NCI-H526 (cell line): Measurements from ENCODE around the gene LRRC3.

Experiments used
- DNase-seq, 2 experiments: peaks; one replicate each; lab custom pipeline; 2025; lab: John Stamatoyannopoulos, UW

LRRC3 gene

DNA sequence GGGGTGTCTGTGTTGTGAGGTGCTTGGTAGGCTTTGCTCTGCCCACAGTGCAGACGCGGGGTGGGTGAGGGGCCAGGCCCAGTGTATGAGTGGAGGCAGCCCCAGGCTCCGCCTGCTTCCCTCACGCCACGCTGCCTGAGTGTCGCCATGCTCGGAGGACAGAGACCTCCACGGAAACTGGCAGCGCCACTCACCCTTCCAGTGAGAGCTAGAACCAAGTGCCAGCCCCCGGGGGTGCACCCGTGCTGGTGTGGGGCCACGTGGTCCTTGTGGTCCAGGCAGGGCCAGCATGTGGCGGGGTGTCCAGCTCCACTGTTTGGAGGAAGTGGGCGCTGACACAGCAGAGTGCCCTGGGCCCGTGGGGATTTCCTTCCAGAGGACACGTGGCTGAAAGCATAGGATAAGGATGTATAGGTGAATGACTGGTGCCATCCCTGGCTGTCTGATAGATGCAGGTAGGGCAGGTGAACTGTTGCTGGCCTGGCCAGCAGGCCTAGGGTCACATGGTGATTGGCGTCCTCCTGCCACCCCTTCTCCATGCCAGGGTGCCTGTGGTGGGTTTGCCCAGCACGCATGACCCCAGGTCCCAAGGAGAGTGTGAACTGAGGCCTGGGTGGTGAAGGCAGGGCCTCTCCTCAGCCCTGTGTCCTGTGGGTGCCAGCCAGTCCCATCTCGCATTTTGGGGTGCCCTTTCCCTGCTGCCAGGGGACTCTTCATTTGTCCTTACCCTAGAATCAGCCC, 3.8 kb downstream of the LRRC3 start:
- DNase-seq = no peak

DNA sequence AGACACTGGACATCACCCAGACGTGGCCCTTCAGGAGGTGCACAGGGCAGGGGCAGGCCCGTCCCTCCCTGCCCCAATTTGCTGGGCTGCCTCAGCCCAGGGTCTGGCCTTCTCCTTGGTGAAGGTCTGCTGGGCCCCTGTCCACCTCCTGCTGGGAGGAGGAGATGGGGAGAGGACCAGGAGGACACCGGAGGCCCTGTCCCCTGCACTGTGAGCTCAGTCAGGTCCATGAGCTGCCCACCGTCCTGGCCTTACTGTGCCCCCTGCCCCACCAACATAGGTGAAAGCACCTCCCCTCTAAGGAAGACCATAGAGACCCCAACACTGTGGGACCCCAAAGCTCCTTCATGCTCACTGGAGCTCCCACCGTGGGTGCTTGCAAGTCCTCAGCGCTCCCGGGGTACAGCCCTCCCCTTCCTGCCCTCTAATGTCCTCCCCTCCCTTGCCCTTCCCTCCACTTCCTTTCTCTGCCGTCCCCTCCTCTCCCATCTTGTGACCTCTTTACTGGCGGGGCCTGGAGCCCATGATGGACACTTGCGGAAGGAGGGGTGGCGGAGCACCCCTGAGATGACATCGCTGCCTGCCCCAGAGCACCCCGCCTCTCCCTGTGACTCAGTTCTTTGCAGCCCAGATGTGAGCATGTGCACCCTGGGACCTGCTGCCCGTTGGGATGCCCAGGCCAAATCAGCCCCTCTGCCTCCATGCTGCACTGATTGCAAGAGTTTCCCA, 4.6 kb downstream of the LRRC3 start:
- no peak for DNase-seq

DNA sequence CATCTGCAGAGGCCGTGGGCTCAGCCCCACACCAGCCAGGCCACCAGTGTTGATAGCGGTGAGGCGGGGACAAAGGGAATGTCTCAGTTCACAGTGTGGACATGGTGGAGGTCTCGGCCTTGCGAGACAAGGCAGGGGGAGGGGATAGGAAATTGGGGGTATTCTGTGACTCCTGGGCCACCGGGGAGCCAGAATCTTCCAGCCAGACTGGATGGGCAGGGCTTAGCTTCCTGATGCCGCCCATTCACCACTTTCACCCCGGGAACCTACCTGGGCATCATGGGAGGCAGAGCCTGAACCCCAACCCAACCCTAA, 5.1 kb downstream of the LRRC3 start:
- no peak for DNase-seq

DNA sequence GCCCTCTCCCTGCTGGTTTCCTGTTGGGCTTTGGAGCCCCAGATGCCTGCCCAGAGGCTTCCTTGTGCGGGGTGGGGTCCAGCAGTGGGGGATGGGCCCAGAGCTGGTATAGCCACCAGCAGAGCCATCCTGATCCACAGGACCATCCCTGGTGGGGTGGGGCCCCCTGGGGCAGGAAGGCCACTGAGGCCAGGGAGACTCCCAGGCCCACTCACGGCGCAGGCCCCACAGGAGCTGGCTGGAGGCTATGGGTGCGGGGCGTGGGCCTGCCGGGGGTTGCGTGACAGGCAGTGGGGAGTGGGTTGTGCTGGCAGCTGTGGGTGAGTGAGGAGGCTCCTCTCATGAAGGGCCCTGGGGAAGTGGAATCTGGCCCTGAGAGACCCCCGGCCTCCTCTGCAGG, 5.7 kb downstream of the LRRC3 start:
- DNase-seq = no peak

DNA sequence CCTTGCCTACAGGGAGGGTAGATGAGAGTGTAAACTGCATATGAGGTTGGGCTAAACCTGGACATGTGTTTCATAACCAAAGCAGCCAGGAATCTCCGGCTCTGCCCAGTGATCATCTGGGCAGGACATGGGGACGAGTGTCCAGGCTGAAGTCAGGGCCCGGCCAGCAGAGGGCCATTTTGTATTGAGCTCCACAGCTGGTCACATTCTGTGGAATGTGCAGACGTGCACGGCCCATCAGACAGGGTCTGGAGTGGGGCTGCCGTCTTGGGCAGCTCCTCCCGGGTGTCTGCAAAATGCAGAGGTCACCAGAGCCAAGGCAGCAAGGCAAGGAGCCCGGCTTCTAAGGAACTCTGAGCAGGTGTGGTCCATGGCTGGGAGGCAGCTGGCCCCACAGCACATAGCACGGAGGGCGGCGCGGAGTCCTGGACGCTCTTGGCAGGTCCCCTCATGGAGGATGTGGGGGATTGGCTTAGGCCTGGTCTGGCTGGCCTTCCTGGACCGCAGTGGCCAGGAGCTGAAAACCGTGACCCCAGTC, 6.2 kb downstream of the LRRC3 start:
- DNase-seq = no peak

DNA sequence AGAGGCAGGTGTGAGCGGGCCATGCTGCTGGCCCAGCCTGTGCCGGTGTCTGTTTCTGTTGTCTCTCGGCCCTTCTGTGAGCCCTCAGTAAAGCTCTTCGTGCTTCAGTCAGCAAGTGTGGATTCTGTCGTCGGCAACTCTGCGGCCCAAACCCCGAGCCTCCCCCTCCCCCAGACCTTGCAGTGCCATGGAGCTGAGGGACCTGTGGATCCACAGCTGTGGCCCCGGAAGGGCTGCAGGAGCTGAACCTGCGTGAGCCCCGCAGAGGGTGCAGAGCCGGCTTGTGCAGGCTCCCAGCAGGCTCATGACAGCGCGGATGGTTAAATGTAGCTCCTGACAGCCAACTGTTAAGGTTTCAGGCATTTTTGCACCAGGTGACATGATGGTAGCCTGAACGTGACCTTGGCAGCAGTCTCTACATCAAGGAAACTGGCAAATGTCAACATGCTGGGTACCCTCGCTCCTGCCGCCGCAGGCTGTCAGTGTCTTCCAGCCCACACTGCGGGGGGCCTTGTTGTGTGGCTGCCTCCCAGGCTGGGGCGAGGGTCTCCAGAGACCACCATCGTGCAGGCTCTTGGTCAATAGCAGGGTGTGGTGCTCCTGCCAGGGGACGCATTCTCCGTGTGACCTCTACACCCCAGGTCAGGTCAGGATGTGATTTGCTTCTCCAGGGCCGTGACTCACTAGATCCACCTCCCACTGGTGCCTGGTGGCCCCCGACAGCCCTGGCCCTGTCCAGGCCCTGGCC, 7.0 kb downstream of the LRRC3 start:
- DNase-seq = no peak

DNA sequence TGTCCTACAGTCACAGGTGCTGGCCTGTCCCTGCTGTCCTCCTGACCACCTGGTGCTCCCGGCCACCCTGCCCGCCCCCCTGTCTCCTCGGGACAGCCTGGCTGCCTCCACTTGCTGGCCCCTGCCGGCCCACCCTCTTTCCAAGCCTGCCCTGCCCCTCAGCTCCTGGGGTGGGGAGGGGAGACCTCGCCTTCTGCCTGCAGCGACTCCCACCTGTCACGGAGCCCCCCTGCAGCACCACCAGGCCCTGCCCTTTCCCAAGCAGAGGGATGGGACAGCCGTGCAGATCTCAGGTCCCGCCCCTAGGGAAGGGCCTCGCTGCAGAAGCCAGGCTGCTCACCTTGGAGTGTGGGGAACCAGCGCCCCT, 7.5 kb downstream of the LRRC3 start:
- DNase-seq = no peak

DNA sequence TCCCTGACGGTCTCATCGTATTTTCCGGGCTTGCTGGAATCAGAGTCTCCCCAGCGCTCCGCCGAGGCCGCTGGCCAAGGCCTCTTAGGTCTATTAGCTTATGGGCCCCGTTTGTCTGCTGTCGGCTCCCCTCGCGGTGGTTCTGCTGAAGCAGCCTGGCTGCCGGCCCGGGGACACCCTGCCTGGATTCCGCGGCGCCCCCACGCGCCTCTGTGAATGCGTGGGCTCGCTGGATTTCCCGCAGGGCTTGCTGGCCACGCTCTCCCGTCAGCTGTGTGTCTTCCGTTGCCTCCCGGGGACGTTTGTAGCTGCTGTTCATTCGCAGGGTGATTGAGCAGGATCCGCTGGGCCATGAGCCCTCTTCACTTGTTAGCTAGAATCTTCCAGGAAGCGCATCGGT, 8.4 kb downstream of the LRRC3 start:
- no peak for DNase-seq

DNA sequence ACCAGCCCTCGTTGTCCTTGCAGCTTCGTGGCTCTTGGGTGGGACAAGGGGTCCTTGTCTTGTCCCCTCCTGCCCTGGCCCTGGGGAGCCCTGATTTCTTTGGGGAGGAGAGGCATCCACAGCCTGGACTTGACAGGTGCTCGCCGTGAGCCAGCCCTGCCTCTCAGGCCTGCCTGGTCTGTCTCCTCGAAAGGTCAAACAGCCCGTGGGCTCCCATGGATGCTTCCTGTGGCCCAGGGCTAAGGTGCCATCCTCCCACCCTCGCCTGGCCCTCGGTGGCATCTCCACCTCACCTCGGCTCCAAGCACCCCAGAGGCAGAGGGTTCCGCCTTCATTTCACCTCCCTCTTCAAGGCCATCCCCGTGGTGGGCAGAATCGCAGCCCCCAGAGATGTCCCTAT, 9.0 kb downstream of the LRRC3 start:
- DNase-seq = no peak

DNA sequence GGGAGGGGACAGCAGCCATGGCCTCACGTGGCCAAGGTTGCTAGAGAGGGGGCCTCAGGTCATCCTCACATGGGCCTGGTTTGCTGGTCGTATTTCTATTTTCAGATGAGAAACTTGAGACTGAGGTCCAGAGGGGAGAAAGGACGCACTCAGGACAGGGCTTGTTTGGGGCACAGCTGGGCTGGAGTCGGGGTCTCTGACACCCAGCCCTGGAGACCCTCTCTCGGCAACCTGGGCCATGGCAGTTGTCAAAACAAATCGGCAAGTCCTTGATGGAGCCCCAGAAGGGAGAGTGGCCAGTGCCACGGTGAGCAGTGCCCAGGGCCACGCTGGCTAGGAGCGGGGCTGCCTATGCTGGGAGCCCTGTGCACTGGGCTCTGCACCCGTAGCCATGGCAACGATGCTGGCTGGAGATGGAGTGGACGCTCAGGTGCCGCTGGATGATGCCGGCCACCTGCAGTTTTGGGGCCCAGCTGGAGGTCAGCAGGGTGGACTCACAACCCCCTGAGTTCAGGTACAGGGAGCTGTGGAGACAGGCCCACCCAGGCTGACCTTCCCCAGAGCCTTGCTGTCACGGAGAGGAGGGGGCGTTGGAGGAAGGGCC, 11.1 kb downstream of the LRRC3 start:
- no peak for DNase-seq

DNA sequence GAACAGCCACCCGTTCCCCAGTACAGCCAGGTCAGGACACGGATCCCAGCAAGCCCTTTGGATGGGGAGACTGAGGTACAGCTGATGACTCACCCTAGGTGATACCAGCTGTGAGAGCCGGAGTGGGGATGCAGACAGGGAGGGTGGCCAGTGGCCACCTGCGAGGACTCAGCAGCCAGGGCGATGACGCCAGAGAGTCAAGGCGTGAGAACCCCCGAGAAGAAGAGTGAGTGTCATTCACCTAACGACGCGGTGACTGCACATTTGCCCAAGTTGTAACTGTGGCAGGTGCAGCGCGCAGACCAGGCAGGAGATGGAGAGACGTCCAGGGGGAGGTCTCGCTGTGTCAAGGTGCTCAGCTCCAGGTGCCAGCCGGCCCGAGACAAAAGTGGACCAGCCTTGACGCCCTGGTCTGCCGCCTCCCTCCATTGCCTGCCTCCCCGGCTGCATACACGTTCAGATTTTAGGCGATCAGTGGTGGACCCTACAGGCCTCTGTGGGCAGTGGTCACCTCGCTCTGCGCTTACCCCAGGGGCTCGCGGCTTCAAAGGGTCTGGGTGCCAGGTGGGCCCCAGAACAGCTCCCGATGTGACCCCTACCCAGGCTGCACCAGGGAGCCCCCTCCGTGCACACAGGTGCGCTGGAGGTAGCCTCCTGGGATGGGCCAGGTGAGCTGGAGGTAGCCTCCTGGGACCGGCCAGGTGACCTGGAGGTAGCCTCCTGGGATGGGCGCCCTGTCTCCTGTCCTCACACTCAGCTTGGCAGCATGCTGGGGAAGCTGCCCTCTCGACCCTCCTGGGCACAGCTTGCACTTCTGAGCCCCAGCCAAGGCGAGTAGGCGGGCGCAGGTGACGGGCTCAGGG, 11.9 kb downstream of the LRRC3 start:
- no peak for DNase-seq

DNA sequence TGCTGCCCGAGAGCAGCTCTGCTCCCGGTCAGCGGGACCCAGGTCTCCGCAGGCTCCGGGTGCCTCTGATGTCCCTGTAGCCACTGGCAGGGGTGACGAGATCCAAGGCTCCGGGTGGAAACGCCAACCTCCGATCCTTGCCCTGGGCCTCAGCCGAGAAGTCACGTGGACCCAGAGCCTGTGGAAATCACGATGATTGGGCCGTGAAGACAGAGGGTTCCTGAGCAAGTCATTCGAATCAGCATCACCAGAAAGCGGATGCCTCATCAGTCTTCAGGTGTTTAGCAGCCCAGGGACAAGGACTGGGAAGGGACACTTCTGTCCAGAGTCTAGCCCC, 12.5 kb downstream of the LRRC3 start:
- DNase-seq = no peak

DNA sequence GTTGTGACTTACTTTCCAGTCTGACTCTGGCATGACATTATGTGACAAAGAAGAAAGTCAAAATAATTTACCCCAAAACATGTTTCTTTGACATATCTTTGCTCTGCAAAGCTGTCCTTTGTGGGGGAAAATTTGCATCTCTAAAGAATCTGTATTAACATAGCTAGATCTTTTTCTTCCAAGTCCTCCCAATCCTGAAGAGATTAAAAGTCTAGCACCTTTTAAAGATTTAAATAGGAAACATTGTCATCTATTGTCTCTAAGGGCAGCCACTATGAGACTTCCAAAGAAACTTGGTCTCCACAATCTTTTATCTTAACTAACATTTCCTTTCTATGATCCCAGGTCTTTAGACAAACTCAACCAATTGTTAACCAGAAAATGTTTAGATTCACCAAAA, 16.0 kb downstream of the LRRC3 start:
- no peak for DNase-seq

DNA sequence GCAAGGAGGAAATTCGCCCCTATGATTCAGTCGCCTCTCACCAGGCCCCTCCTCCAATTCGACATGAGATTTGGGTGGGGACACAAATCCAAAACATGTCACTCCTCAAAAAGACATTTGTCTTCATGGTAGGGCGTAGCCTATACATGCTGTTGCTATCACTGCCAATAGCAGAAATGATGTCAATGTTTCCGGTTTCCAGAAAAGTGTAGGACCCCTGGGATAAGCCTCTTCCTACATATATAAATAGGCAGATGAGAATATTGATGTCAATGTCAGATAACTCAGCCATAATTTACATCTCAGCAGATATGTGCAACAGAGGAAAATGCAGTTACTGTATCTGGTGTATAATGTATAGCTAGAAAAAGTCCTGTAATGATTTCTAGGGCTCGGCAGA, 16.7 kb downstream of the LRRC3 start:
- no peak for DNase-seq

DNA sequence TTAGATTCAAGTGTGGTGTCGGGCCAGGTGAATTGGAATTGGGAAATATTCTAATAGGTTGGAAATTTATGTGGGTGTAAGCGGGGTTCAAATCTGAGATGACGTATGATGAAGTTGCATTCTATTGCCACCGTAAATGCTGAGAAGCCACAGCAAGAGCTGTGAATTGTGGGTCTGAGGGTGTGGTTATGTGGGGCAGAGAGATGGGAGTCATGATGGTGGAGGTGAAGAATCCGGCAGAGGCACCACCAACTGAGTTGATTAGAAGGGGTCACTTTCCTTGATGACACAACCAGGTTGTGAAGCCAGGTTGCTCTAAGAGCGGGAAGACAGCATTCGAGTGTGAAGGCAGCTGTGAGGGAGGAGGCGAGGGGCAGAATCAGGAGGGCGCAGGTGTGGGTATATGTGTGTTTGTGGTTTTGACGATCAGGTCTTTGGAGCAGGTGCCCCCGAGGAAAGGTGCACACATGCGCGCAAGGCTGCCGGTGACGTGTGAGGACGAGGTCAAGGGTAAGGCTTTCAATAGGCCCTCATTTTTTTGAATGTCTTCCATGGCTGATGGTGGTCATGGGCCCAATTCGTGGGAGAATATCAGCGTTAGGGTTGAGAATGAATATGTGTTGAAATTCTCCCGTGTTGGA, 18.7 kb downstream of the LRRC3 start:
- no peak for DNase-seq

DNA sequence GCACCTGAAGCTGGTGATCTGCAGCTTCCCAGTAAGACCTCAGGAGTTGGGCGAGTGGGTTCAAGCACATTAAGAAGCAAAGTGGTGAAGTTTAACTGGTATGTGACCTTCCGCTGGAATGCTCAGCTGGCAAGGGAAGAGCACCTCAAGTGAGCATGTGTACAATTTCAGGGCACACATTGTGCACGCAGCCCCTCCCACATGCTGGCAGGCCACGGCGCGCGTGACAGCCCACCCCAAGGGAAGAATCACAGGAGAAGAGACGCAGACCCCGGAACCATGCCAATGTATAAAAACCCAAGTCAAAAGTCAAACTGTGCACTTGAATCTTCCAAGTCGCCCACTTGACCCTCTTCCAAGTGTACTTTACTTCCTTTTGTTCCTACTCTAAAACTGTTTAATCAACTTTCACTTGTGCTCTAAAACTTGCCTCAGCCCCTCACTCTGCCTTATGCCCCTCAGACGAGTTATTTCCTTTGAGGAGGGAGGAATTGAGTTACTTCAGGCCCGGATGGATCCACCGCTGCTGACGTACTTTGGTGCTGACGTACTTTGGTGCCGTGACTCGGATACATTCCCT, 20.0 kb downstream of the LRRC3 start:
- DNase-seq = no peak

DNA sequence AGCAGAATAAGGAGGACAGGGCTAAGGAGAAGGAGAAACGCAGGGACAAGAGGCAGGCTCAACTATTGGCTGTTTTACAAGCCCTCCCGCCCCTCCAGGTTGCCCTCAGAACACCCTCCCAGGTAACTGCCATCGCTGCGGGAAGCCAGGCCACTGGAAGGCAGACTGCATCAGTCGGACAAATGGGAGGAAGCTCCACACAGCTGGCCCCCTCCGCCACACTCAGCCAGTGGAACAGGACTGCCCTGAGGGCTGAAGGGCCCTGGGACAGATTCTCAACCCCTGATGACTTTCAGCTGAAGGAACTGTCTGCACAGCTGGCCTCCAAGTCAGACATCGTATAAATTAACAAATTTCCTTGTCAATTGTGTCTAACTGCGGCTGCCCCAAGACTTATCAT, 21.8 kb downstream of the LRRC3 start:
- DNase-seq = no peak

DNA sequence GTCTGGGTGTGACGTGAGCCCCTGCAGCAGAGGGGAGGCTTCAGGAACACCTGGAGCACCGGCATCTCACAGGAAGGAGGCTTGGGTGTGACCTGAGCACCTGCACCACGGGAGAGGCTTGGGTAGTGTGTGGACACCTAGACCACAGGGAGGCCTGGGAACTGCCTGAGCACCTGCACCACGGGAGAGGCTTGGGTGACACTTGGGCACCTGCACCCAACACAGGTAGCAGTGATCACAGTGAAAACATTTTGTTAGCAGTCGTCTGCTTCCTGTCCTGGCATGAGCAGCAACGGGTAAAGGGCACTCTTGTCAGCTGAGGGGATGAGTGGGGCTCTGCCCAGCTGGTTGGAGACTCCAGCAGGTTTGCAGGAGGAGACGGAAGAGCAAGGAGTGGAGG, 22.4 kb downstream of the LRRC3 start:
- DNase-seq = no peak

DNA sequence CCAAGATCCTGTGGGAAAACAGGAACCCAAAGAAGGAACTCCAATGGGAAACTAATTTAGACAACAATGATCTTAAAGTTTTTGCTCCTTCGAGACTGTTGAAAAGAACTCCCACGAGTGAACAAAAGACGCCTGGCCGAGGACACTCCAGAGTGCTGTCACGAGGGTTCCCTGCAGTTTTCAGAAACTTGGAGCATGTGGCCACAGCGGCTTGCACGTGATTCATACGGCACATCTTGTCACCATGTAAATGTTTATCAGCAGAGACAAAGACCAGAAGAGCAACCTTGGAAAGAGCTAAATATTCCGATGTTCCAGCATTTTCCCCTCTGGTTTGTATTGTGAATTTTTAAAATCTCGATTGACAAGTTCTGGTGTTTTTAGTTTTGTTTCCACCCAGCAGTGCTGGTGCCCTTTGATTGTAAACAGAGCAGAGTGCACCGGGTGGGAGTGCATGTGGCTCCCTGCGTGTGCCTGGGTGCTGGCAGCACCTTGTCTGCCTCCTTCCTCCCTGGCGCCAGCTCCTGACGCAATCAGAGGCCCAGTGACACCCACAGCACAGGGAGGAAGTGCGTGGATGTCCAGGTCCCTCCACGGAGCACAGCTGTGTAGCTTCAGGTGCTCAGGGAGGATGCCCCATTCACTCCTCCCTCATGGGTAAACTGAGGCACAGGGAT, 23.0 kb downstream of the LRRC3 start:
- DNase-seq = no peak

DNA sequence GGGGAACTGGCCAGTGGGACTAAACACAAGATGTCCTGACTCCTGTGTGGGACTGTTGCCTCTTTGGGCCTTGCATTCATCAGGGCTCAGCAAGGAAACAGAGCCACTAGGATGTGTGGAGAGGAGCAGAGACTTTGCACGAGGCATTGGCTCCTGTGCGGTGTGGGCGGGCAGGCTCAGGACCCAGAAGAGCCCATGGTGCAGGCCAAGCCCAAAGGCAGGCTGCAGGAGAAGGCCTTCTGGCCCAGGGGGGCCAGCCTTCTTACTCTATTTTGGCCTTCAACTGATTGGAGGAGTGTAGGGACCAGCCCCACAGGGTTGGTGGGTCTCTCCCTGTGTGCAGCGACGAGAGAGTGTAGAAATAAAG, 23.5 kb downstream of the LRRC3 start:
- DNase-seq = no peak
